Left lung (tissue), 10 donors: ENCODE measurements around the gene LATS2. TPM values are rescaled to one million over a fixed set of nuclear protein-coding genes. Genes with fewer than 3 reads are reported as not detected.

ENCODE experiments used
- ATAC-seq: fragments of 200-7000 bp; cut with Tn5 transposase; one replicate; pipeline ENCODE4 v1.9.1; 2020; ENCODE audit warnings: moderate library complexity
- DNase-seq, 4 donors: peaks; one replicate each; pipeline ENCODE4 v3.0.0-alpha.2; 2013 to 2020
- H3K27ac ChIP-seq, 2 donors: fragments of 200-600 bp; sonication (generic) in 1 of 2; one replicate each; pipeline versions ENCODE4 v1.5.0 to v1.8.0; 2020 to 2021
- H3K27me3 ChIP-seq, 2 donors: fragments of 200-600 bp; sonication (generic) in 1 of 2; one replicate each; pipeline versions ENCODE4 v1.5.0 to v1.8.0; 2020 to 2021
- H3K36me3 ChIP-seq, 2 donors: fragments of 200-600 bp; sonication (generic) in 1 of 2; one replicate each; pipeline versions ENCODE4 v1.5.0 to v1.8.0; 2020 to 2021
- H3K4me1 ChIP-seq, 2 donors: fragments of 200-600 bp; one replicate each; pipeline ENCODE4 v1.8.0; 2021
- H3K4me3 ChIP-seq, 2 donors: fragments of 200-600 bp; sonication (generic) in 1 of 2; one replicate each; pipeline versions ENCODE4 v1.5.0 to v1.8.0; 2020 to 2021; ENCODE audit warnings: mild to moderate bottlenecking in 1 of 2
- H3K9me3 ChIP-seq, 2 donors: fragments of 200-600 bp; sonication (generic) in 1 of 2; one replicate each; pipeline versions ENCODE4 v1.5.0 to v1.8.0; 2020 to 2021
- intact Hi-C, 2 donors: fragments of 100-400 bp; cut with DNase I; formaldehyde crosslinking; loops; one replicate each; pipeline versions ENCODE4 v1.11.2 to v1.14.2; 2022
- polyA plus RNA-seq, 6 donors: library from polyadenylated mRNA; unstranded; fragments of 120-200 nt; gene quantifications; one replicate each; pipeline ENCODE4 v1.2.1, GENCODE V29; 2013; ENCODE audit not compliant: insufficient read length in 6 of 6
- total RNA-seq, 2 donors: library from RNA; stranded (reverse); fragmentation: NEBNext Ultra II Directional; extraction: Animal tissue kit (Norgen Biotek cat#: 25700); gene quantifications; one replicate each; pipeline ENCODE4 v1.2.1, GENCODE V29; 2021
- TF ChIP-seq, protein P1 (sequence below), 2 donors: fragments of 200-600 bp; sonication (generic) in 1 of 2; IDR thresholded peaks; one replicate each; pipeline versions ENCODE4 v1.5.0 to v1.8.0; 2021; ENCODE audit warnings: antibody characterized with exemption in 2 of 2
- donor health status: DM: no; HTN: yes; CAD: no.
- donor health status: DM: no; HTN: no; CAD: no.

The LATS2 gene
- total and polyA plus RNA-seq, 8 donors: 13.2 to 31.9 (median 17.0) TPM

DNA sequence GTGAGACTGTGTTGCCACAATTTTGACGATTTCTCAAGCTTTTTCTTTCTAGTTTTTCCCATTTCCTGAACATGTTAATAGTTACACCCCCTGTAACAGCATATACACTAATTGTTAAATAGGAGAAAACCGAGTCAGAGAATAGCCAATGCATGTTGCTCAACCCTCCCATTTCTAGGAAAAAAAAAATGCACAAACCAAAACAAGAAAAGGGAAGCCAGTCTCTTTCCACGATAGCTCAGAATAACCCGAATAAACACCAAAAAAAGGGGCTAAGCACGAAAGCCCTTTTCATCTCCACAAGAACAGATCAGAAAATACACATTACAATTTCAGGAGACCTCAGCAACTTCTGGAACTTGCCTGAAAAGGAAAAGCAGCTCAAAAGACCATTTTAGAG lies 16.3 kb downstream of the LATS2 start:
- intact Hi-C loops: no loop called here
- DNase-seq: no peak
- no peaks in the 10 kb centered on the region for H3K9me3 ChIP-seq
- no peaks in the 10 kb centered on the region for H3K36me3 ChIP-seq
- H3K27ac ChIP-seq: no peak overlapping the region
- H3K4me3 ChIP-seq: no peak overlapping the region
- peaks cover 0 to 66% of the 10 kb centered on the region in 2 donors for H3K4me1 ChIP-seq
- no peaks in the 10 kb centered on the region for H3K27me3 ChIP-seq
- ATAC-seq: no peak
- TF ChIP-seq, protein P1, sequence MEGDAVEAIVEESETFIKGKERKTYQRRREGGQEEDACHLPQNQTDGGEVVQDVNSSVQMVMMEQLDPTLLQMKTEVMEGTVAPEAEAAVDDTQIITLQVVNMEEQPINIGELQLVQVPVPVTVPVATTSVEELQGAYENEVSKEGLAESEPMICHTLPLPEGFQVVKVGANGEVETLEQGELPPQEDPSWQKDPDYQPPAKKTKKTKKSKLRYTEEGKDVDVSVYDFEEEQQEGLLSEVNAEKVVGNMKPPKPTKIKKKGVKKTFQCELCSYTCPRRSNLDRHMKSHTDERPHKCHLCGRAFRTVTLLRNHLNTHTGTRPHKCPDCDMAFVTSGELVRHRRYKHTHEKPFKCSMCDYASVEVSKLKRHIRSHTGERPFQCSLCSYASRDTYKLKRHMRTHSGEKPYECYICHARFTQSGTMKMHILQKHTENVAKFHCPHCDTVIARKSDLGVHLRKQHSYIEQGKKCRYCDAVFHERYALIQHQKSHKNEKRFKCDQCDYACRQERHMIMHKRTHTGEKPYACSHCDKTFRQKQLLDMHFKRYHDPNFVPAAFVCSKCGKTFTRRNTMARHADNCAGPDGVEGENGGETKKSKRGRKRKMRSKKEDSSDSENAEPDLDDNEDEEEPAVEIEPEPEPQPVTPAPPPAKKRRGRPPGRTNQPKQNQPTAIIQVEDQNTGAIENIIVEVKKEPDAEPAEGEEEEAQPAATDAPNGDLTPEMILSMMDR (IDR thresholded peaks at IDR 0.05): no peak

DNA sequence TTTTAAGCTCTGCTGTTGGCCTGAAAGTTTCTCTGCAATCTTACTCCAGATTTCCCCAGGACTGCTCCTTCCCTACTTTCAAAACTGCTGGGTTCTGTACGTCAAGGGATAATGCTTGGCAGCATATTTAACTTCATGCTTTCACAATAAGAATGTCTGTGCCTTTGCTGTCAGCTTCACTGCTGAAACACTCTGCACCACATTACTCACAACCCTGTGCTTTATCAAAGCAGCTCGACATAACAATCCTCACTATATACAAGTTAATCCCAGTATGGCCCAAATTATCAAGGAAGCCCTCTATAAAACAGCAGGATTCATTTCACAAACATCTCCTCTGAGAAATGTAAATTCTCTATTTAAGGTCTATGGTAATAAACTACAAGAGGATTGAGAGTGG lies 17.5 kb downstream of the LATS2 start:
- intact Hi-C loops: no loop called here
- no peak overlapping the region for H3K27ac ChIP-seq
- H3K27me3 ChIP-seq: no peaks in the 10 kb centered on the region
- ATAC-seq (peak; percentile 44), DNase-seq (peak in 1 of 4 donors; percentile 32)
- no peaks in the 10 kb centered on the region for H3K36me3 ChIP-seq
- H3K9me3 ChIP-seq: no peaks in the 10 kb centered on the region
- TF ChIP-seq, protein P1 (IDR thresholded peaks at IDR 0.05): no peak
- no peak overlapping the region for H3K4me3 ChIP-seq
- H3K4me1 ChIP-seq: peaks cover 0 to 70% of the 10 kb centered on the region in 2 donors

DNA sequence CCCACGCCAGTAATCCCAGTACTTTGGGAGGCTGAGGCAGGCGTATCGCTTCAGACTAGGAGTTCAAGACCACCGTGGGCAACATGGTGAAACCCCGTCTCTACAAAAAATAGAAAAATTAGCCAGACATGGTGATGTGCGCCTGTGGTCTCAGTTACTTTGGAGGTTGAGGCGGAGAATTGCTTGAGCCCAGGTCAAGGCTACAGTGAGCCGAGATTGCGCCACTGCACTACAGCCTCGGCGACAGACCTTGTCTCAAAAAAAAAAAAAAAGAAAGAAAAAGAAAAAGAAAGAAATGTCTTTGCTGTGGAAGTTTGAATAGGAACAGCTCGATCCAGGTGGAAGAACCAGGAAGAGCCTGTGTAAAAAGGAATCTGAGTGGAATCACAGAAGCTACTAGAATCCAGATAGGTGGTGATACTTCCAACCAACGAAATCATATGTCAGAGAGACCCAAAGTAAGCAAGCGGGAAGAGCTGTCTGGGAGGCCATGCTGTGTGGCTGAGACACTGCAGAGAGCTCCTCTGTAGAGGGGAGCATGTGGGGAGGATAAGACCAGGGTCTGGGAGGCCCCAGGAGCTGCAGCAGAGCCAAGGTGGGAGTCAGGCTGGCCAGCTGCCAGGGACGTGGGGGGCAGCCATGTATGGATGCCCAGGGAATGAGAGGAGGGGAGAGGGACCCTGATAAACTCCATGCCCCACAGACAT lies 21.1 kb downstream of the LATS2 start:
- DNase-seq: no peak
- Histone ChIP-seq H3K9me3 (no peaks in the 10 kb centered on the region), H3K27ac (peak overlapping the region in 1 of 2 donors; percentile 68), H3K36me3 (no peaks in the 10 kb centered on the region), H3K27me3 (no peaks in the 10 kb centered on the region), H3K4me1 (peaks cover 0 to 67% of the 10 kb centered on the region in 2 donors), H3K4me3 (no peak overlapping the region)
- no peak for ATAC-seq
- TF ChIP-seq, protein P1 (IDR thresholded peaks at IDR 0.05): no peak
- intact Hi-C loops: no loop called here

DNA sequence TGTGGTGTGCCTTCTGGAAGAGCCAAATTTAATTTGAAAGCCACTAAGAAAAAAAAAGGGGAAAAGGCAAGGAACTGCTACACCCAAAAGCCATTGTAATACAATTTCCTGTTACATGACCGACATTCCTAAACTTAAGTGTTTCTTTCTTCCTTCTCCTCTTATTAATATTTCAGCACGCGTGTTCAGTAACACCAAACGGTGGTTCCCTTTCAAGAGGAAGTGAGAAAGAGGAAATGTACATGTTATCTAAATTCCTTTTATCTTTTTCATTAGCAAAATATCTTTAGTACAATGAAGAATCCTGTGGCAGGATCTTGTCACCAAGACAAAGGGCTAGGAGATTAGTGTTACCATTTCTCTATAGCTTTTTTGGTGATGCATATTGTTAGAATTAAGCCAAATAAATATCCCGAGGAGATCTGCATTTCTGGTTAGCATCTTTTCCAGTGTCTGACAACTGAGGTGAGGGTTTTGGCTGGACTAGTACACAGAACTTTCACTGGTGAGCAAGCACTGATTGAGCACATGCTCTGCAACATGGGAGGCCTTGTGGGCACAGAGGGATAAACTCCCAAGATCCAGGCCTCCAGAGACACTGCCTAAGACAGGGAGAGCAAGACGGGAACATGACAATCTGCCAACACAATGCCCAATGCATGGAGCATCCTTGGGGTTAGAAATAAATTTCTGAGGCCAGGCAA lies 22.1 kb downstream of the LATS2 start:
- ATAC-seq (no peak), DNase-seq (no peak)
- Histone ChIP-seq H3K36me3 (no peaks in the 10 kb centered on the region), H3K4me3 (no peak overlapping the region), H3K27me3 (no peaks in the 10 kb centered on the region), H3K4me1 (peaks cover 8 to 71% of the 10 kb centered on the region in 2 donors), H3K9me3 (no peaks in the 10 kb centered on the region), H3K27ac (peak overlapping the region in 1 of 2 donors; percentile 68)
- TF ChIP-seq, protein P1 (IDR thresholded peaks at IDR 0.05): no peak
- intact Hi-C loops: no loop called here

DNA sequence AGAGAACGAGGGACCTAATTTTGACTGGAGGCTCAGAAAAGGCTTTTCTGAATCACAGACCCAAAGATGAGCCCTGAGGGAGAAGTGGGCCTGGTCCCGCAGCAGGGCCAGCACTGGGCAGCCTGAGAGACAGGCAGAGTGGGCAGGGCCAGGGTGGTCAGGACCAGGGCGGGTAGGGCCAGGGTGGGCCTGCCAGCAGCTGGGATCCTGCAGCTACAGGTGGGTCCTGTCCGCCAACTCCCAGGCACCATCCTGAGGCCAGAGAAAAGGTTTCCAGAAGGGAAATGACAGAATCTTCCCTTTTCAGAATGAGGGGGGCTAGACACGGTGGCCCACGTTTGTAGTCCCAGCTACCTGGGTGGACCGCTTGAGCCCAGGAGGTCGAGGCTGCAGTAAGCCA lies 23.7 kb downstream of the LATS2 start:
- ATAC-seq (no peak), DNase-seq (no peak)
- Histone ChIP-seq H3K4me1 (peaks cover 23 to 86% of the 10 kb centered on the region in 2 donors), H3K4me3 (no peak overlapping the region), H3K9me3 (no peaks in the 10 kb centered on the region), H3K36me3 (no peaks in the 10 kb centered on the region), H3K27me3 (no peaks in the 10 kb centered on the region), H3K27ac (peak overlapping the region in 1 of 2 donors; percentile 68)
- intact Hi-C loops: no loop called here
- TF ChIP-seq, protein P1 (IDR thresholded peaks at IDR 0.05): no peak
